Erythroblast (primary cell): ENCODE results near the gene HOXA3.

ENCODE experiments used
- GATA1 ChIP-seq: IDR thresholded peaks from 2 replicates; pipeline ENCODE4 v1.6.1; 2011; ENCODE audit warnings: low read depth, mild to moderate bottlenecking, control low read depth, low read length, moderate library complexity
- POLR2A ChIP-seq: IDR thresholded peaks from 2 replicates; pipeline ENCODE4 v1.6.1; 2011; ENCODE audit warnings: mild to moderate bottlenecking, low read length

GRCh38 chr7:27102581-27103442, 49.6 kb downstream of the HOXA3 start, which contains the start of gene HOXA2:
- TF ChIP-seq POLR2A = no peak
- TF ChIP-seq GATA1 = no peak
